Neural progenitor cell (in vitro differentiated cells): ENCODE data around the gene PCLO.

Experiments used
- CTCF ChIP-seq: fragments of 200-600 bp; sonication (generic); IDR thresholded peaks from 2 replicates; pipeline ENCODE4 v1.5.1; 2017; ENCODE audit warnings: antibody characterized with exemption, mild to moderate bottlenecking
- EZH2 ChIP-seq: fragments of 200-600 bp; sonication (generic); IDR thresholded peaks from 2 replicates; pipeline ENCODE4 v1.6.1; 2017; ENCODE audit warnings: antibody characterized with exemption, mild to moderate bottlenecking, moderate library complexity

- TF ChIP-seq CTCF, result no peak
- TF ChIP-seq EZH2, result no peak
These were observed 322.6 kb downstream of the PCLO start for GRCh38 chr7:82840061-82840460.
